Stimulated activated CD4-positive, alpha-beta T cell treated with anti-CD3 and anti-CD28 coated beads, Interleukin-15, amount 100 ng/mL, for 1 hour (primary cell): ENCODE measurements around the gene BPTF.
A peak's percentile ranks its signal among the peaks of the same experiment; 100 is the strongest.
"Not testable (repeated sequence)": the region's sequence is repeated elsewhere in the genome, so short reads cannot be mapped to it uniquely, and the experiment has no call there.

Experiments used
- DNase-seq, 2 donors: peaks; one replicate each; pipeline ENCODE4 v3.0.0-alpha.2; 2020; ENCODE audit warnings: low read depth in 1 of 2, low spot score in 1 of 2

Gene BPTF

GRCh38 chr17:67824735-67825626 lies at the start of gene BPTF:
Gene BPTF (plus strand): TSS chr17:67825503. CDS start chr17:67825725, 222 bp downstream.
- peak; percentile 80 to 85 for DNase-seq

- peak in 1 of 2 donors; percentile 3 for DNase-seq
Observed at GRCh38 chr17:67779098-67779672, 46.1 kb upstream of the BPTF start.

GRCh38 chr17:67784364-67785121 lies 40.8 kb upstream of the BPTF start:
- DNase-seq: no peak

- no peak for DNase-seq
Observed at GRCh38 chr17:67785122-67785477, 40.2 kb upstream of the BPTF start.

GRCh38 chr17:67785504-67785903 lies 39.8 kb upstream of the BPTF start:
- DNase-seq: no peak

- DNase-seq: peak; percentile 4 to 7
Observed at GRCh38 chr17:67800495-67800928, 24.8 kb upstream of the BPTF start.

GRCh38 chr17:67801626-67802175 lies 23.6 kb upstream of the BPTF start:
- DNase-seq: no peak

GRCh38 chr17:67810464-67810863 lies 14.8 kb upstream of the BPTF start:
- no peak for DNase-seq

- DNase-seq: not testable (repeated sequence)
Observed at GRCh38 chr17:67812380-67812779, 12.9 kb upstream of the BPTF start.

- no peak for DNase-seq
Observed at GRCh38 chr17:67813803-67814180, 11.5 kb upstream of the BPTF start.

- no peak for DNase-seq
Observed at GRCh38 chr17:67818110-67819002, 6.9 kb upstream of the BPTF start.

- DNase-seq: no peak
Observed at GRCh38 chr17:67819722-67820121, 5.6 kb upstream of the BPTF start.

- no peak for DNase-seq
Observed at GRCh38 chr17:67821871-67822367, 3.4 kb upstream of the BPTF start.

GRCh38 chr17:67825627-67826601 lies 611 bp downstream of the BPTF start:
- peak; percentile 34 to 41 for DNase-seq

GRCh38 chr17:67829331-67829730 lies 4.0 kb downstream of the BPTF start:
- peak in 1 of 2 donors; percentile 22 for DNase-seq

- DNase-seq: no peak
Observed at GRCh38 chr17:67830440-67830839, 5.1 kb downstream of the BPTF start.

- DNase-seq: no peak
Observed at GRCh38 chr17:67831268-67831667, 6.0 kb downstream of the BPTF start.

- no peak for DNase-seq
Observed at GRCh38 chr17:67833134-67833533, 7.8 kb downstream of the BPTF start.

- no peak for DNase-seq
Observed at GRCh38 chr17:67833946-67834631, 8.8 kb downstream of the BPTF start.
